HEK293 (cell line): ENCODE measurements around the gene SCP2D1.

Experiments
- CTCF ChIA-PET: fragments of 350-600 bp; formaldehyde crosslinking; extraction: SDS; loops from one replicate; lab custom pipeline; 2021; ENCODE audit warnings: antibody characterized with exemption; lab: Yijun Ruan, JAX
- POLR2A ChIA-PET: fragments of 300-600 bp; formaldehyde crosslinking; extraction: SDS; loops from one replicate; lab custom pipeline; 2020; ENCODE audit warnings: antibody characterized with exemption, inconsistent platforms; lab: Yijun Ruan, JAX
- H3K27ac ChIP-seq: fragments of 200-500 bp; sonication (Bioruptor generic); 2 replicates; pipeline ENCODE4 v1.5.1; 2014; ENCODE audit warnings: low read depth, low read length, control low read depth, inconsistent platforms; ENCODE audit errors: extremely low read depth
- H3K36me3 ChIP-seq, 2 experiments: fragments of 200-500 bp in 1 of 2; sonication (Bioruptor generic) in 1 of 2; 1 replicate in 1 of 2; 2 replicates in 1 of 2; pipeline ENCODE4 v1.5.1; 2014 to 2017; ENCODE audit warnings: inconsistent platforms in 2 of 2, low read length in 2 of 2; ENCODE audit not compliant: control insufficient read depth in 2 of 2, insufficient read depth in 1 of 2
- H3K4me1 ChIP-seq: fragments of 200-500 bp; sonication (Bioruptor generic); 2 replicates; pipeline ENCODE4 v1.5.1; 2014; ENCODE audit warnings: mild to moderate bottlenecking, low read length, inconsistent platforms; ENCODE audit not compliant: control insufficient read depth, insufficient read depth
- H3K4me3 ChIP-seq: 2 replicates; pipeline ENCODE4 v1.5.1; 2011; ENCODE audit warnings: low read depth, mild to moderate bottlenecking, control low read depth, low read length, moderate library complexity
- H3K9me3 ChIP-seq: fragments of 200-500 bp; sonication (Bioruptor generic); 2 replicates; pipeline ENCODE4 v1.5.1; 2014; ENCODE audit warnings: low read depth, low read length, inconsistent platforms; ENCODE audit not compliant: control insufficient read depth, insufficient read depth
- BCL11A ChIP-seq: fragments of 450-650 bp; formaldehyde crosslinking; IDR thresholded peaks from 2 replicates; pipeline ENCODE4 v1.5.1; 2016; ENCODE audit warnings: low read depth, missing biosample characterization, missing genetic modification characterization
- GFI1B ChIP-seq: fragments of 450-650 bp; formaldehyde crosslinking; IDR thresholded peaks from 2 replicates; pipeline ENCODE4 v1.5.1; 2016; ENCODE audit warnings: missing biosample characterization, missing genetic modification characterization
- GLI2 ChIP-seq: fragments of 450-650 bp; formaldehyde crosslinking; IDR thresholded peaks from 2 replicates; pipeline ENCODE4; 2017; ENCODE audit warnings: missing biosample characterization, missing genetic modification characterization, low read depth, borderline replicate concordance
- GLIS2 ChIP-seq: fragments of 450-650 bp; formaldehyde crosslinking; IDR thresholded peaks from 2 replicates; pipeline ENCODE4 v1.5.1; 2016; ENCODE audit warnings: missing biosample characterization, missing genetic modification characterization
- KLF7 ChIP-seq: fragments of 450-650 bp; formaldehyde crosslinking; IDR thresholded peaks from 2 replicates; pipeline ENCODE4 v1.5.1; 2016; ENCODE audit warnings: missing biosample characterization, missing genetic modification characterization, borderline replicate concordance
- KLF9 ChIP-seq: fragments of 450-650 bp; formaldehyde crosslinking; IDR thresholded peaks from 2 replicates; pipeline ENCODE4 v1.5.1; 2016; ENCODE audit warnings: missing biosample characterization, missing genetic modification characterization, low read depth
- OVOL3 ChIP-seq: fragments of 450-650 bp; formaldehyde crosslinking; IDR thresholded peaks from 2 replicates; pipeline ENCODE4 v1.5.1; 2016; ENCODE audit warnings: missing biosample characterization, missing genetic modification characterization
- SALL2 ChIP-seq: fragments of 450-650 bp; formaldehyde crosslinking; IDR thresholded peaks from 2 replicates; pipeline ENCODE4 v1.5.0; 2017; ENCODE audit warnings: missing biosample characterization, mild to moderate bottlenecking, missing genetic modification characterization, borderline replicate concordance
- SP7 ChIP-seq: fragments of 450-650 bp; formaldehyde crosslinking; IDR thresholded peaks from 2 replicates; pipeline ENCODE4 v1.5.1; 2016; ENCODE audit warnings: missing biosample characterization, missing genetic modification characterization
- ZBTB7A ChIP-seq: fragments of 450-650 bp; formaldehyde crosslinking; IDR thresholded peaks from 2 replicates; pipeline ENCODE4 v1.5.1; 2016; ENCODE audit warnings: low read depth, missing biosample characterization, missing genetic modification characterization
- ZNF140 ChIP-seq: fragments of 450-650 bp; formaldehyde crosslinking; IDR thresholded peaks from 2 replicates; pipeline ENCODE4 v1.5.1; 2016; ENCODE audit warnings: missing biosample characterization, missing genetic modification characterization
- ZNF266 ChIP-seq: fragments of 450-650 bp; formaldehyde crosslinking; IDR thresholded peaks from 2 replicates; pipeline ENCODE4 v1.5.1; 2016; ENCODE audit warnings: missing biosample characterization, missing genetic modification characterization, low read depth
- ZNF292 ChIP-seq: fragments of 450-650 bp; formaldehyde crosslinking; IDR thresholded peaks from 2 replicates; pipeline ENCODE4 v1.5.1; 2016; ENCODE audit warnings: low read depth, missing biosample characterization, missing genetic modification characterization, borderline replicate concordance
- ZNF423 ChIP-seq: fragments of 450-650 bp; formaldehyde crosslinking; IDR thresholded peaks from 2 replicates; pipeline ENCODE4 v1.5.1; 2016; ENCODE audit warnings: missing biosample characterization, missing genetic modification characterization
- ZNF521 ChIP-seq: fragments of 450-650 bp; formaldehyde crosslinking; IDR thresholded peaks from 2 replicates; pipeline ENCODE4 v1.5.1; 2017; ENCODE audit warnings: missing biosample characterization, mild to moderate bottlenecking, missing genetic modification characterization
- ZNF530 ChIP-seq: fragments of 450-650 bp; formaldehyde crosslinking; IDR thresholded peaks from 2 replicates; pipeline ENCODE4 v1.5.1; 2016; ENCODE audit warnings: low read depth, missing biosample characterization, missing genetic modification characterization
- ZNF585B ChIP-seq: fragments of 450-650 bp; formaldehyde crosslinking; IDR thresholded peaks from 2 replicates; pipeline ENCODE4 v1.5.1; 2016; ENCODE audit warnings: missing biosample characterization, missing genetic modification characterization
- ZNF664 ChIP-seq: fragments of 450-650 bp; formaldehyde crosslinking; IDR thresholded peaks from 2 replicates; pipeline ENCODE4 v1.5.1; 2016; ENCODE audit warnings: missing biosample characterization, missing genetic modification characterization
- ZNF701 ChIP-seq: fragments of 450-650 bp; formaldehyde crosslinking; IDR thresholded peaks from 2 replicates; pipeline ENCODE4 v1.5.1; 2016; ENCODE audit warnings: missing biosample characterization, missing genetic modification characterization
- ZNF776 ChIP-seq: fragments of 450-650 bp; formaldehyde crosslinking; IDR thresholded peaks from 2 replicates; pipeline ENCODE4 v1.5.0; 2017; ENCODE audit warnings: missing biosample characterization, missing genetic modification characterization, borderline replicate concordance
- ZNF830 ChIP-seq: fragments of 450-650 bp; IDR thresholded peaks from 2 replicates; pipeline ENCODE4 v1.5.0; 2018; ENCODE audit warnings: missing biosample characterization, missing genetic modification characterization, low read depth, mild to moderate bottlenecking, moderate library complexity
- TF ChIP-seq, protein P1 (sequence below): fragments of 450-650 bp; formaldehyde crosslinking; IDR thresholded peaks from 2 replicates; pipeline ENCODE4 v1.5.1; 2016; ENCODE audit warnings: missing biosample characterization, missing genetic modification characterization
- TF ChIP-seq, protein P2 (sequence below): fragments of 450-650 bp; formaldehyde crosslinking; IDR thresholded peaks from 2 replicates; pipeline ENCODE4 v1.5.1; 2016; ENCODE audit warnings: missing biosample characterization, missing genetic modification characterization
- TF ChIP-seq, protein P3 (sequence below): fragments of 450-650 bp; formaldehyde crosslinking; IDR thresholded peaks from 2 replicates; pipeline ENCODE4 v1.5.1; 2016; ENCODE audit warnings: missing biosample characterization, missing genetic modification characterization
- TF ChIP-seq, protein P4 (sequence below): fragments of 450-650 bp; formaldehyde crosslinking; IDR thresholded peaks from 2 replicates; pipeline ENCODE4 v1.5.1; 2017; ENCODE audit warnings: missing biosample characterization, missing genetic modification characterization

Gene SCP2D1

DNA sequence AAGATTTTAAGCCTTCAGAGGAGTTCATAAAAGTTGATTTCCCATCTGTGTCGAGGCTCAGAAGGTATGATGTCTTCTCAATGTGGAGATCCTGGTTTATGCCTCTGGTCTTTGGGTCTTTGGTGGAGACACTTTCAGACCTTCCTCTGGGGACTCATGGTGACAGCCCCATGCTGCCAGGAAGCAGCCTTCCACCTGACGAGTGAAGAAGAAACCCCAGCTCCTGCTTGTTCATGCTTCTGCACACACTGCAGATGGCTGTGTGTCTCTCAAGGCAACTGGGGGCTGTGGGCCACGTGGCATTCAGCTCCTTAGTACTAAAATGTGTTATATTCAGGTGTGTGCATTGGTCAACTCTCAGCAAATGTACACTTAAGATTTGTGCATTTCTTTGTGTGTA, 4.9 kb upstream of the SCP2D1 start (continued):
- TF ChIP-seq, protein P1, sequence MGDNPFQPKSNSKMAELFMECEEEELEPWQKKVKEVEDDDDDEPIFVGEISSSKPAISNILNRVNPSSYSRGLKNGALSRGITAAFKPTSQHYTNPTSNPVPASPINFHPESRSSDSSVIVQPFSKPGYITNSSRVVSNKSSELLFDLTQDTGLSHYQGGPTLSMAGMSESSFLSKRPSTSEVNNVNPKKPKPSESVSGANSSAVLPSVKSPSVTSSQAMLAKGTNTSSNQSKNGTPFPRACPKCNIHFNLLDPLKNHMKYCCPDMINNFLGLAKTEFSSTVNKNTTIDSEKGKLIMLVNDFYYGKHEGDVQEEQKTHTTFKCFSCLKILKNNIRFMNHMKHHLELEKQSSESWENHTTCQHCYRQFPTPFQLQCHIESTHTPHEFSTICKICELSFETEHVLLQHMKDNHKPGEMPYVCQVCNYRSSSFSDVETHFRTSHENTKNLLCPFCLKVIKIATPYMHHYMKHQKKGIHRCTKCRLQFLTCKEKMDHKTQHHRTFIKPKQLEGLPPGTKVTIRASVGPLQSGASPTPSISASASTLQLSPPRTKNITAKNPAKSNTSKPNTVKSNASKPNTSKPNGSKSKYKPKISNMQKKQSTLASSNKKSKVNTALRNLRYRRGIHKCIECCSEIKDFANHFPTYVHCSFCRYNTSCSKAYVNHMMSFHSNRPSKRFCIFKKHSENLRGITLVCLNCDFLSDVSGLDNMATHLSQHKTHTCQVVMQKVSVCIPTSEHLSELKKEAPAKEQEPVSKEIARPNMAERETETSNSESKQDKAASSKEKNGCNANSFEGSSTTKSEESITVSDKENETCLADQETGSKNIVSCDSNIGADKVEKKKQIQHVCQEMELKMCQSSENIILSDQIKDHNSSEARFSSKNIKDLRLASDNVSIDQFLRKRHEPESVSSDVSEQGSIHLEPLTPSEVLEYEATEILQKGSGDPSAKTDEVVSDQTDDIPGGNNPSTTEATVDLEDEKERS: no peak
- TF ChIP-seq ZBTB7A (tag by site-specific recombination): no peak
- TF ChIP-seq, protein P2, sequence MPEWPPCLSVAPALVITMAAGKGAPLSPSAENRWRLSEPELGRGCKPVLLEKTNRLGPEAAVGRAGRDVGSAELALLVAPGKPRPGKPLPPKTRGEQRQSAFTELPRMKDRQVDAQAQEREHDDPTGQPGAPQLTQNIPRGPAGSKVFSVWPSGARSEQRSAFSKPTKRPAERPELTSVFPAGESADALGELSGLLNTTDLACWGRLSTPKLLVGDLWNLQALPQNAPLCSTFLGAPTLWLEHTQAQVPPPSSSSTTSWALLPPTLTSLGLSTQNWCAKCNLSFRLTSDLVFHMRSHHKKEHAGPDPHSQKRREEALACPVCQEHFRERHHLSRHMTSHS: no peak
- TF ChIP-seq, protein P3, sequence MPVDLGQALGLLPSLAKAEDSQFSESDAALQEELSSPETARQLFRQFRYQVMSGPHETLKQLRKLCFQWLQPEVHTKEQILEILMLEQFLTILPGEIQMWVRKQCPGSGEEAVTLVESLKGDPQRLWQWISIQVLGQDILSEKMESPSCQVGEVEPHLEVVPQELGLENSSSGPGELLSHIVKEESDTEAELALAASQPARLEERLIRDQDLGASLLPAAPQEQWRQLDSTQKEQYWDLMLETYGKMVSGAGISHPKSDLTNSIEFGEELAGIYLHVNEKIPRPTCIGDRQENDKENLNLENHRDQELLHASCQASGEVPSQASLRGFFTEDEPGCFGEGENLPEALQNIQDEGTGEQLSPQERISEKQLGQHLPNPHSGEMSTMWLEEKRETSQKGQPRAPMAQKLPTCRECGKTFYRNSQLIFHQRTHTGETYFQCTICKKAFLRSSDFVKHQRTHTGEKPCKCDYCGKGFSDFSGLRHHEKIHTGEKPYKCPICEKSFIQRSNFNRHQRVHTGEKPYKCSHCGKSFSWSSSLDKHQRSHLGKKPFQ: no peak
- TF ChIP-seq KLF7 (tag by site-specific recombination): no peak
- TF ChIP-seq ZNF664 (tag by site-specific recombination): no peak
- TF ChIP-seq ZNF830 (tag by site-specific recombination): no peak

DNA sequence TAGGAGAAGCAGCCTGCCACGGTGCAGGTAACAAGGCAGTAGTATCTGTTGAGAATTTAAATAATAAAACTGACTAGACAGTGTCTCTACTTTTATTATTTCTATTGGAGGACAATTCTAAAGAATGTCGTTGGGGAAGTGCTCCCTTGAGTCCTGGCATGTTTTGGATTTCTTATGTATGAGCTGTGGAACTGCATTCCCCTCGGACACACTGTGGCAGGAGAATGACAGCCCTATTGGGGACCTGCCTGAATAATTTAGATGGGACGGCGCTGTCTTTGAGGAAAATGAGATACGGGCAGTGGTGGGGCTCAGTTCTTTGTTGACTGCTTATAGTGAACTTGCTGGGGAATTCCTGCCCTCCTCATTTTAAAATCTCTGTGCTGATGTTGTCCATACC, 2.4 kb upstream of the SCP2D1 start:
- CTCF ChIA-PET: no interaction called here
- POLR2A ChIA-PET: no interaction called here
- H3K9me3 ChIP-seq: no peaks in the 10 kb centered on the region
- H3K4me1 ChIP-seq: no peaks in the 10 kb centered on the region
- no peak overlapping the region for H3K27ac ChIP-seq
- H3K4me3 ChIP-seq: no peak overlapping the region
- H3K36me3 ChIP-seq: no peaks in the 10 kb centered on the region
- no peak for TF ChIP-seq ZNF266
- no peak for TF ChIP-seq SP7 (tag by site-specific recombination)
- no peak for TF ChIP-seq KLF9 (tag by site-specific recombination)
- TF ChIP-seq ZNF776 (tag by site-specific recombination): no peak
- TF ChIP-seq GLIS2 (tag by site-specific recombination): no peak
- no peak for TF ChIP-seq ZNF530 (tag by site-specific recombination)
- TF ChIP-seq ZNF585B (tag by site-specific recombination): no peak
- TF ChIP-seq, protein P4, sequence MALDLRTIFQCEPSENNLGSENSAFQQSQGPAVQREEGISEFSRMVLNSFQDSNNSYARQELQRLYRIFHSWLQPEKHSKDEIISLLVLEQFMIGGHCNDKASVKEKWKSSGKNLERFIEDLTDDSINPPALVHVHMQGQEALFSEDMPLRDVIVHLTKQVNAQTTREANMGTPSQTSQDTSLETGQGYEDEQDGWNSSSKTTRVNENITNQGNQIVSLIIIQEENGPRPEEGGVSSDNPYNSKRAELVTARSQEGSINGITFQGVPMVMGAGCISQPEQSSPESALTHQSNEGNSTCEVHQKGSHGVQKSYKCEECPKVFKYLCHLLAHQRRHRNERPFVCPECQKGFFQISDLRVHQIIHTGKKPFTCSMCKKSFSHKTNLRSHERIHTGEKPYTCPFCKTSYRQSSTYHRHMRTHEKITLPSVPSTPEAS (tag by site-specific recombination): no peak
- TF ChIP-seq SALL2: no peak
- TF ChIP-seq OVOL3 (tag by site-specific recombination): no peak

DNA sequence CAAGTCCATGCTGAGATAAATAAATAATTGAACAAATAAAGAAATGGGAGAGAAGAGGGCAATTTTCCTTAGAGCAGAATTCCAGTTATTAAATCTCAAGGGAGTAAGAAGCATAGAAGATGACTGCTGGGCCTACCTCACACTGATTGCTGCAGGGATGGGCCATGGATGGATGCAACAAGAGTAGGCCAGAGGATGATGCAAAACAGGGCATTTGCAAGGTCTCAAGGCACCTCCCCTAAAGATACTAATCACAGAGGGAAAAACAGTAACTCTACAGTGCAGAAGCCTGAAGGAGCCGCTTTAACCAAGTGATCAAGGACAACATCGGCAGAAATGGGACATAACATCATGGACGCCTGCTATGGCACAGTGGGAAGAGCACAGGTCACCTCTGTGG, 1.7 kb upstream of the SCP2D1 start:
- POLR2A ChIA-PET: no interaction called here
- no peaks in the 10 kb centered on the region for H3K36me3 ChIP-seq
- H3K9me3 ChIP-seq: no peaks in the 10 kb centered on the region
- H3K4me3 ChIP-seq: no peak overlapping the region
- H3K27ac ChIP-seq: no peak overlapping the region
- no peaks in the 10 kb centered on the region for H3K4me1 ChIP-seq
- CTCF ChIA-PET: no interaction called here
- TF ChIP-seq GFI1B (no peak), ZNF423 (tag by site-specific recombination) (no peak), ZNF701 (no peak), ZBTB7A (tag by site-specific recombination) (no peak), BCL11A (tag by site-specific recombination) (no peak), ZNF140 (tag by site-specific recombination) (no peak), ZNF521 (no peak), ZNF292 (tag by site-specific recombination) (no peak), GLI2 (tag by site-specific recombination) (no peak)
- TF ChIP-seq, all 188 proteins: peak for 0
